ENCODE measurements around the gene CCDC85B.

Gene CCDC85B

GRCh38 chr11:65871811-65872548, 18.5 kb upstream of the CCDC85B start:
- DNase-seq (ENCODE audit: insufficient read length) (no peak), FAIRE-seq (no peak)
- TF ChIP-seq POLR2A (IDR thresholded peaks at IDR 0.05; ENCODE audit: low read depth, low read length) (no peak), TAF1 (IDR thresholded peaks at IDR 0.05; ENCODE audit: borderline replicate concordance, low read depth, low read length) (no peak), POLR2AphosphoS5 (IDR thresholded peaks at IDR 0.05; ENCODE audit: low read depth, low read length) (no peak)

GRCh38 chr11:65872586-65873317, 17.7 kb upstream of the CCDC85B start, which contains the start of gene EFEMP2:
TSS of gene EFEMP2 (minus strand) at chr11:65872800. CDS start at chr11:65872354, 446 bp downstream.
- no peak for FAIRE-seq
- TF ChIP-seq POLR2A (IDR thresholded peaks at IDR 0.05; ENCODE audit: low read depth, low read length) (no peak), POLR2AphosphoS5 (IDR thresholded peaks at IDR 0.05; ENCODE audit: low read depth, low read length) (no peak), TAF1 (IDR thresholded peaks at IDR 0.05; ENCODE audit: borderline replicate concordance, low read depth, low read length) (no peak)
- DNase-seq (ENCODE audit: insufficient read length): no peak

DNA sequence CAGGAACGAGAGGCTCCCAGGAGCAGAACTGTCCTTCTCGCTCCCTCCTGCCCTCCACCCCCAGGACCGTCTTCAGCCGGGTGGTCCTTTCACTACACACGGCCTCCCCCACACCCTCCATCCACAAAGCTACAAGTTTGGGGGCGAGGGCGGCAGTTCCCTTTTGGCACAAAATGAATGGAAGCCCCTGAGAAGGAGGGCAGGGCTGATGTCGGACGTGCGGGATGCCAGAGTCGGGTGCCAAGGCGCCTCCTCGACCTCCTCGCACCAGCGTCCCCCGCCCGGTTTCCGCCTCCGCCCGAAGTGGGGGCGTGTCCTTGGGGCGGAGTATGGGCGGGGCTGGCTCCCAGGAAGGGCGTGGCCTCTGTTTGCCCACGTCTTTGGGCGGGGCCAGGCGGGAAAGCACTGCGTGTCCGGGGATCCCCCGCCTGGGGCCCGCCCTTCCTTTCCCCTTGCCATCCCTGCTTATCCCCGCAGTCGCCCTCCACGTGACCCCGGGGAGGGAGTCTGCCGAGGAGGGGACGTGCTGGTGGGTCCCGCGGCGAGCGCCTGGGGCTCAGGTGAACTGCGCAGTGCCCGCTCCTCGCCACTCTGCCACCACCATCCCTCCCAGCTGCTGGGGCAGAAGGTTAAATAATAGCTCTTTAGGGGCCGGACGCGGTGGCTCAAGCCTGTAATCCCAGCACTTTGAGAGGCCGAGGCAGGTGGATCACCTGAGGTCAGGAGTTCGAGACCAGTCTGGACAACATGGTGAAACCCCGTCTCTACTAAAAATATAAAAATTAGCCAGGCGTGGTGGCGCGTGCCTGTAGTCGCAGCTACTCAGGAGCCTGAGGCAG, 16.9 kb upstream of the CCDC85B start:
- TF ChIP-seq TAF1 (IDR thresholded peaks at IDR 0.05; ENCODE audit: borderline replicate concordance, low read depth, low read length) (0 out of 2 replicates have a peak, but pooled peaks have one; percentile 21), POLR2AphosphoS5 (IDR thresholded peaks at IDR 0.05; ENCODE audit: low read depth, low read length) (0 out of 2 replicates have a peak, but pooled peaks have one; percentile 51), POLR2A (IDR thresholded peaks at IDR 0.05; ENCODE audit: low read depth, low read length) (peak; percentile 69; the same call in 1 of the 2 replicates)
- DNase-seq (ENCODE audit: insufficient read length) (peak; percentile 98), FAIRE-seq (peak; percentile 100)

- no peak for FAIRE-seq
- DNase-seq (ENCODE audit: insufficient read length): no peak
Measured at GRCh38 chr11:65879617-65880016, 10.9 kb upstream of the CCDC85B start, which contains the start of gene CTSW. TSS of gene CTSW (plus strand) at chr11:65879837. CDS start at chr11:65879855, 18 bp downstream.

GRCh38 chr11:65880027-65880426, 10.4 kb upstream of the CCDC85B start:
- FAIRE-seq (no peak), DNase-seq (ENCODE audit: insufficient read length) (no peak)
- no peak for TF ChIP-seq TAF1 (IDR thresholded peaks at IDR 0.05; ENCODE audit: borderline replicate concordance, low read depth, low read length)

More at GRCh38 chr11:65879617-65880016, 10.9 kb upstream of the CCDC85B start, which contains the start of gene CTSW:
- 0 out of 2 replicates have a peak, but pooled peaks have one; percentile 8 for TF ChIP-seq POLR2A (IDR thresholded peaks at IDR 0.05; ENCODE audit: low read depth, low read length)
- no peak for TF ChIP-seq TAF1 (IDR thresholded peaks at IDR 0.05; ENCODE audit: borderline replicate concordance, low read depth, low read length)
- TF ChIP-seq POLR2AphosphoS5 (IDR thresholded peaks at IDR 0.05; ENCODE audit: low read depth, low read length): no peak

GRCh38 chr11:65880844-65881421, 9.5 kb upstream of the CCDC85B start:
- no peak for DNase-seq (ENCODE audit: insufficient read length)
- FAIRE-seq: no peak
- no peak for TF ChIP-seq TAF1 (IDR thresholded peaks at IDR 0.05; ENCODE audit: borderline replicate concordance, low read depth, low read length)
- no peak; the same call in 1 of the 2 replicates for TF ChIP-seq POLR2A (IDR thresholded peaks at IDR 0.05; ENCODE audit: low read depth, low read length)
- no peak for TF ChIP-seq POLR2AphosphoS5 (IDR thresholded peaks at IDR 0.05; ENCODE audit: low read depth, low read length)

GRCh38 chr11:65882120-65883057, 8.1 kb upstream of the CCDC85B start:
- no peak for DNase-seq (ENCODE audit: insufficient read length)
- TF ChIP-seq POLR2A (IDR thresholded peaks at IDR 0.05; ENCODE audit: low read depth, low read length): no peak
- no peak for TF ChIP-seq POLR2AphosphoS5 (IDR thresholded peaks at IDR 0.05; ENCODE audit: low read depth, low read length)
- FAIRE-seq: no peak

- no peak for FAIRE-seq
- TF ChIP-seq POLR2A (IDR thresholded peaks at IDR 0.05; ENCODE audit: low read depth, low read length): no peak
- no peak for TF ChIP-seq TAF1 (IDR thresholded peaks at IDR 0.05; ENCODE audit: borderline replicate concordance, low read depth, low read length)
- TF ChIP-seq POLR2AphosphoS5 (IDR thresholded peaks at IDR 0.05; ENCODE audit: low read depth, low read length): no peak
- DNase-seq (ENCODE audit: insufficient read length): no peak
Measured at GRCh38 chr11:65883058-65883761, 7.3 kb upstream of the CCDC85B start.

Measured in GM12892 (cell line).